Sigmoid colon (tissue), 7 donors: Measurements from ENCODE around the gene ABCG5. TPM values are rescaled to one million over a fixed set of nuclear protein-coding genes. Genes with fewer than 3 reads are reported as not detected.

Experiments used
- DNase-seq: peaks from one replicate; pipeline ENCODE4 v3.0.0-alpha.2; 2019
- H3K27ac ChIP-seq, 4 donors: fragments of 200-600 bp; sonication (generic); one replicate each; pipeline ENCODE4 v1.5.1; 2016 to 2019; ENCODE audit warnings: mild to moderate bottlenecking in 1 of 4
- H3K27me3 ChIP-seq, 3 donors: fragments of 200-600 bp; sonication (generic); one replicate each; pipeline ENCODE4 v1.5.1; 2019; ENCODE audit warnings: mild to moderate bottlenecking in 1 of 3
- H3K36me3 ChIP-seq, 4 donors: fragments of 200-600 bp; sonication (generic); one replicate each; pipeline ENCODE4 v1.5.1; 2016 to 2019
- H3K4me1 ChIP-seq, 4 donors: fragments of 200-600 bp; sonication (generic); one replicate each; pipeline ENCODE4 v1.5.1; 2017 to 2019
- H3K4me3 ChIP-seq, 4 donors: fragments of 200-600 bp; sonication (generic); one replicate each; pipeline ENCODE4 v1.5.1; 2017 to 2019; ENCODE audit warnings: mild to moderate bottlenecking in 2 of 4, moderate library complexity in 1 of 4
- H3K9me3 ChIP-seq, 4 donors: fragments of 200-600 bp in 3 of 4; sonication (generic) in 3 of 4; one replicate each; pipeline versions ENCODE4 v1.5.1 to v1.6.1; 2013 to 2019
- EP300 ChIP-seq, 4 donors: sonication (generic); formaldehyde crosslinking; IDR thresholded peaks; one replicate each; pipeline ENCODE4 v1.6.1; 2017; ENCODE audit warnings: antibody characterized with exemption in 4 of 4
- POLR2A ChIP-seq, 2 donors: fragments of 450-650 bp; IDR thresholded peaks; one replicate each; pipeline ENCODE4 v1.6.1; 2016; ENCODE audit warnings: antibody characterized with exemption in 2 of 2, mild to moderate bottlenecking in 2 of 2, moderate library complexity in 2 of 2
- POLR2AphosphoS5 ChIP-seq, 4 donors: sonication (generic); formaldehyde crosslinking; IDR thresholded peaks; one replicate each; pipeline ENCODE4 v1.6.1; 2017; ENCODE audit warnings: antibody characterized with exemption in 4 of 4
- WGBS, 2 donors: extraction: QIAGEN DNeasy Blood & Tissue Kit; methylation state at CpG; one replicate each; pipeline ENCODE4 v1.1.7; 2013; 5-methylcytosine and 5-hydroxymethylcytosine counted together
- intact Hi-C: fragments of 100-400 bp; cut with DNase I; formaldehyde crosslinking; loops from one replicate; pipeline ENCODE4 v1.15.1; 2023
- polyA plus RNA-seq, 3 donors: library from polyadenylated mRNA; stranded (reverse); fragments of 200-250 nt; gene quantifications; one replicate each; pipeline ENCODE4 v1.2.3, GENCODE V29; 2013
- total RNA-seq, 4 donors: library from RNA; depleted of rRNA; stranded (reverse); fragments of >200 nt; gene quantifications; one replicate each; pipeline ENCODE4 v1.1.0, GENCODE V29; 2016
- TF ChIP-seq, protein P1 (sequence below), 4 experiments: fragments of 450-650 bp in 3 of 4; fragments of 200-600 bp in 1 of 4; IDR thresholded peaks; one replicate each; pipeline ENCODE4 v1.5.1; 2016 to 2019; ENCODE audit warnings: antibody characterized with exemption in 4 of 4, mild to moderate bottlenecking in 3 of 4, moderate library complexity in 2 of 4
- donor health status: healthy with polysubstance abuse.
- donor health status: Bipolar disorder and iron deficiency.
- donor health status: healthy.

ABCG5 gene
- total and polyA plus RNA-seq, 7 donors: 0.10 to 0.23 TPM; not detected in 5

- TF ChIP-seq, protein P1, sequence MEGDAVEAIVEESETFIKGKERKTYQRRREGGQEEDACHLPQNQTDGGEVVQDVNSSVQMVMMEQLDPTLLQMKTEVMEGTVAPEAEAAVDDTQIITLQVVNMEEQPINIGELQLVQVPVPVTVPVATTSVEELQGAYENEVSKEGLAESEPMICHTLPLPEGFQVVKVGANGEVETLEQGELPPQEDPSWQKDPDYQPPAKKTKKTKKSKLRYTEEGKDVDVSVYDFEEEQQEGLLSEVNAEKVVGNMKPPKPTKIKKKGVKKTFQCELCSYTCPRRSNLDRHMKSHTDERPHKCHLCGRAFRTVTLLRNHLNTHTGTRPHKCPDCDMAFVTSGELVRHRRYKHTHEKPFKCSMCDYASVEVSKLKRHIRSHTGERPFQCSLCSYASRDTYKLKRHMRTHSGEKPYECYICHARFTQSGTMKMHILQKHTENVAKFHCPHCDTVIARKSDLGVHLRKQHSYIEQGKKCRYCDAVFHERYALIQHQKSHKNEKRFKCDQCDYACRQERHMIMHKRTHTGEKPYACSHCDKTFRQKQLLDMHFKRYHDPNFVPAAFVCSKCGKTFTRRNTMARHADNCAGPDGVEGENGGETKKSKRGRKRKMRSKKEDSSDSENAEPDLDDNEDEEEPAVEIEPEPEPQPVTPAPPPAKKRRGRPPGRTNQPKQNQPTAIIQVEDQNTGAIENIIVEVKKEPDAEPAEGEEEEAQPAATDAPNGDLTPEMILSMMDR (IDR thresholded peaks at IDR 0.05): no peak
- TF ChIP-seq POLR2AphosphoS5 (IDR thresholded peaks at IDR 0.05): no peak
- no peak for TF ChIP-seq POLR2A (IDR thresholded peaks at IDR 0.05)
- no peak for TF ChIP-seq EP300 (IDR thresholded peaks at IDR 0.05)
- no peak overlapping the region for H3K4me3 ChIP-seq
- H3K4me1 ChIP-seq: peaks cover 0 to 2% (median 0%) of the 10 kb centered on the region in 4 donors
- no peak for DNase-seq
- peaks cover 0 to 13% (median 7%) of the 10 kb centered on the region in 3 donors for H3K27me3 ChIP-seq
- 93 to 96% methylated on average over 17 of the region's 17 CpGs for WGBS, 2 donors
- no peaks in the 10 kb centered on the region for H3K9me3 ChIP-seq
- H3K27ac ChIP-seq: no peak overlapping the region
- no peaks in the 10 kb centered on the region for H3K36me3 ChIP-seq
- intact Hi-C loops: no loop called here
Observed at GRCh38 chr2:43826305-43827250, 12.1 kb downstream of the ABCG5 start.

- TF ChIP-seq EP300 (IDR thresholded peaks at IDR 0.05) (no peak), POLR2A (IDR thresholded peaks at IDR 0.05) (no peak), POLR2AphosphoS5 (IDR thresholded peaks at IDR 0.05) (no peak)
- TF ChIP-seq, protein P1 (IDR thresholded peaks at IDR 0.05): no peak
- no peaks in the 10 kb centered on the region for H3K36me3 ChIP-seq
- intact Hi-C loops: no loop called here
- DNase-seq: no peak
- H3K4me1 ChIP-seq: no peaks in the 10 kb centered on the region
- WGBS, 2 donors: 67 to 73% methylated on average over 3 of the region's 3 CpGs
- no peak overlapping the region for H3K4me3 ChIP-seq
- H3K27ac ChIP-seq: no peak overlapping the region
- H3K9me3 ChIP-seq: no peaks in the 10 kb centered on the region
- peaks cover 0 to 7% (median under 1%) of the 10 kb centered on the region in 3 donors for H3K27me3 ChIP-seq
Observed at GRCh38 chr2:43825841-43826240, 12.8 kb downstream of the ABCG5 start.

- intact Hi-C loops: no loop called here
- WGBS, 2 donors: 87 to 89% methylated on average over 12 of the region's 12 CpGs
- H3K4me3 ChIP-seq: no peak overlapping the region
Observed at GRCh38 chr2:43824951-43825493, 13.6 kb downstream of the ABCG5 start.

DNA sequence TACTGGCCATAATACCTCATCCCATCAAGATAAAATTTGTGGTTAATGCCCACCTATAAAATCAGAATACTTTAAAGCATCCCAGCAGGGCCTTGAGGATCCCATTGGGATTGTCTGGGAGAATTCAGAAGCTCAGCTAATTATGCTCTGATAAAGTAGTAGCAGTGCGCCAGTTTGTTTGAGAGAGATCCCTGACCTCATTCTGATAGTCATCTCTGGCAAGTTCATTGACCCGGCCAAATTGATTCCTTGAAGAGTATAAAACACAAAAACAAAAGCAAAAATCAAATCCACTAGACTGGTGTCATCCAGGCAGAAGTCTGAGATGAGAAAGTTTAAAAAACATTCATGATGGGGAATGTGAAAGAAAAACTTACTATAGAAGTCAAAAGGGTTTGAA lies 14.1 kb downstream of the ABCG5 start:
- Histone ChIP-seq H3K27ac (no peak overlapping the region), H3K36me3 (no peaks in the 10 kb centered on the region), H3K4me1 (no peaks in the 10 kb centered on the region), H3K4me3 (no peak overlapping the region), H3K9me3 (no peaks in the 10 kb centered on the region), H3K27me3 (peaks cover 0 to 7% (median 0%) of the 10 kb centered on the region in 3 donors)
- WGBS, 2 donors: 92 to 96% methylated on average over 2 of the region's 2 CpGs
- intact Hi-C loops: no loop called here
- DNase-seq: no peak
- TF ChIP-seq POLR2AphosphoS5 (IDR thresholded peaks at IDR 0.05): no peak
- no peak for TF ChIP-seq POLR2A (IDR thresholded peaks at IDR 0.05)
- TF ChIP-seq, protein P1 (IDR thresholded peaks at IDR 0.05): no peak
- no peak for TF ChIP-seq EP300 (IDR thresholded peaks at IDR 0.05)

More at GRCh38 chr2:43824951-43825493, 13.6 kb downstream of the ABCG5 start:
- no peaks in the 10 kb centered on the region for H3K36me3 ChIP-seq
- no peak overlapping the region for H3K27ac ChIP-seq
- no peaks in the 10 kb centered on the region for H3K9me3 ChIP-seq
- no peak for DNase-seq
- H3K4me1 ChIP-seq: no peaks in the 10 kb centered on the region
- no peak for TF ChIP-seq POLR2AphosphoS5 (IDR thresholded peaks at IDR 0.05)
- peaks cover 0 to 7% (median 0%) of the 10 kb centered on the region in 3 donors for H3K27me3 ChIP-seq

- DNase-seq: no peak
- no peak overlapping the region for H3K4me3 ChIP-seq
- TF ChIP-seq POLR2AphosphoS5 (IDR thresholded peaks at IDR 0.05): no peak
- TF ChIP-seq, protein P1 (IDR thresholded peaks at IDR 0.05): no peak
- TF ChIP-seq EP300 (IDR thresholded peaks at IDR 0.05): no peak
- no peak for TF ChIP-seq POLR2A (IDR thresholded peaks at IDR 0.05)
- H3K27me3 ChIP-seq: peaks cover 0 to 7% (median 0%) of the 10 kb centered on the region in 3 donors
- H3K36me3 ChIP-seq: no peaks in the 10 kb centered on the region
- intact Hi-C loops: no loop called here
- H3K9me3 ChIP-seq: no peaks in the 10 kb centered on the region
- H3K27ac ChIP-seq: no peak overlapping the region
- no peaks in the 10 kb centered on the region for H3K4me1 ChIP-seq
- 95 to 97% methylated on average over 11 of the region's 11 CpGs for WGBS, 2 donors
Observed at GRCh38 chr2:43823751-43824150, 14.9 kb downstream of the ABCG5 start.
